GM03348 (cell line): ENCODE results near the gene ZGPAT.

ENCODE experiments used
- DNase-seq: peaks from one replicate; pipeline ENCODE4 v3.0.0; 2012; ENCODE audit warnings: low spot score

ZGPAT gene

DNA sequence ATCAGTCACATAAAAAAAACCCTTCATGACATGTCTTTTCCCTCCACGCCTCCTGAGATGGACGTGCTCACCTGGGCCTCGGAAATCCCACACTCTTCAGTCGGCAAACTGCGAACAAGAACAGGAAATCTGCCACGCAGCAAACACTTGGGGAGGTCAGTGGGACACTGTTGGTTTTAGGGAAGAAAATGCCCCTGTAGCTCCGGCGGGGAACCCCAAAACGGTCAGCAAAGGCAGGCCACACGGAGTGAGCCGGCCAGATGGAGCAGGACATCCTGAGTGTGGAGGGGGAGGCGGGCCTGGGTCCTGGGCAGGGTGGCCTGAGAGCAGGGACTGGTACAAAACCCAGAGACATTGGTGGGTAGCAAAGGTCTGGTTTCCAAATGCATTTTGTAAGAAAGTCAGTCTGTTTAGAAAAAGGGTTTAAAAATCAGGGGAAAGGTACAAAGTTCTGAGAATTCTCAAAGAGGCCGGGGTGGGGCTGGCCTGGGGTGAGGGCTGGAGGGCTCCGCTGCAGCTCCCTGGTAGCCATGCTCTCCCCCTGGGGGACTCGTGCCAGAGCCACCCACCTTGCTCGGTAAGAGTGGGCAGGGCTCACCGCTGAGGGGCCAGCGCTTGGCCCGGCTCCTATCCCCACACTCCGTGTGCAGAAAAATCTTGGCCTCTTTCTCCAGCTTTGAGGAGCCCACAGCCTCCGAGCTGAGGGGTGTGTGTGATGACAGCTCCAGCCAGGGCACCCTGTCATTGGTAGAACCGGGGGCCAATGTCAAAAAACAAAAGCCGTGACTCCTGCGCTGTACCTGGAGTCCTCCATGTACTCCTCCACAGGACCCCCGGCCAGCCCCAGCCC, 37.0 kb downstream of the ZGPAT start:
- DNase-seq = peak; percentile 5

DNA sequence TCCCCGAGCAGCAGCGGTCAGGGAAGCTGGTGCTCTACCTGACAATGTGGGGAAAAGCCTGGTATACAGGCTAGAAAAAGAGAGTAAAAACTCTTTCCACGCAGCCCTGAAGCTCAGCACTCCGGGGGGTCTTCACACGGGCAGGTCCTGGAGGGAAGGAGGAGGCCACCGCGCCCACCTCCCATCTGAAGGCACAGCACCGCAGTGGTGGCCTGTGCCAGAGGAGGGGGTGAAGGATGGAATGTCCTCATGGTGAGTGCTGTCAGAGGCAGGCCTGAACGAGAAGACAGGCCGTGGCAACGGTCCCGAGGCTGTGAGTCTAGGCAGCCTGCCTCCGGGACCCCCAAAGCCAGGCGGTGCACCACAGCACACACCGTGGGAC, 37.6 kb downstream of the ZGPAT start:
- no peak for DNase-seq

DNA sequence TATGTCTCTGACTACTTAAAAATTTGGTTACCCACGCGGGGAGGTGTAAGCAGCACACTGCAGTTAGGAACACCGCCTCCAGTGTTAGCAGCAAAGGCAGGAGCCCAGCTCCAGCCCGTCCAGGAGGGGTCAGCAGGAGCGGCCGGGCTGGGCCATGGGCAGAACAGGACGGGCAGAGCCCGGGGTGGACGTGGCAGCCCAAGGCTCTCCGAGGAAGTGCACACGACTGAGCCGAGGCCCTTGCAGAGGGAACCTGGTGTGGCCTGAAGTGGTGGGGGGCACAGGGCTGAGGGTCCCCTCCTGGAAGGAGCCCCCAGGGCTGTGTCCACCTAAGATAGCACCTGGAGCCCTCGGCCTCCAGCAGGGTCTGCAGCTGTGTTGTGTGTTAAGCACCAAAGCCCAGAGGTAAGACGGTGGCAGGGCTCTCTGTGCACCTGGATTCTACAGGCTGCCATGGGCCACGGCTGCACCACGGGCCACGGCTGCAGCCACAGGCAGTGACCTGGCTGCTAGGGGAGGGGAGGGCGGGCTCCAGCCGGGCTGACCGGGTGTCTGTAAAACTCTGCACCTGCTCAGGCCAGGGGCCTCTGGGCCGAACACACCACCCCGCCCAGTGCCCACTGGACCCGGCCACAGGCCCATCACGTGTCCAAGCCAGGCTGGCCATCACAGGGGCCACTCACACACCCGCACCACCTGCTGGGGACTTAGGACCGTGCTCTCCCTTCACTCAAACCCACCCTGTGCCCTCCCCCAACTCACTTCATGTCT, 38.3 kb downstream of the ZGPAT start:
- DNase-seq = no peak

DNA sequence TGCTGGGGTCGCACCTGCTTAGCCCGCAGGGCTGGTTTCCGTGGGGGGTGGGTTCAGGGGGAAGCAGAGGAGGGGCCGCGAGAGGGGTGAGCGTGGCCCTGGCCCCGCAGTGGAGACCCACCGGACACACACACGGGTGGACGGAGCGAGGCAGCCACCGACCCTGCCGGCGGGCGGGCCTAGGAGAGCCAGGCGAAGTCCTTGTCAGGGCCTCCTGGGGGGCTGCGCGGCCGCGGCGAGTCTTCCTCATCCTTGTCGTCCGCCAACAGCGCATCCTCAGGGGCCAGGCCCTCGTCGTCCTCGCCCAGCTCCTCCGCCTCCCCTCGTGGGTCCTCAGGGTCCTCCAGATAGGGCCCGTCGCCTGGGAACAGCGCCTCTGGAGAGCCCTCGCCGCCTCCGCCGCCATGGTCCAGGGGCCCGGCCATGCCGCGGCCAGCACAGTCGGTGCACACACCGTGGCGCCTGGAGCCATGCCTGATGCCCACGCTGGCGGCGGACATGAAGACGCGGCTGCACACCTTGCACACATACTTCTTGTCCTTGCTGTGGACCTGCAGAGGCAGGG, 39.0 kb downstream of the ZGPAT start:
- DNase-seq = no peak

DNA sequence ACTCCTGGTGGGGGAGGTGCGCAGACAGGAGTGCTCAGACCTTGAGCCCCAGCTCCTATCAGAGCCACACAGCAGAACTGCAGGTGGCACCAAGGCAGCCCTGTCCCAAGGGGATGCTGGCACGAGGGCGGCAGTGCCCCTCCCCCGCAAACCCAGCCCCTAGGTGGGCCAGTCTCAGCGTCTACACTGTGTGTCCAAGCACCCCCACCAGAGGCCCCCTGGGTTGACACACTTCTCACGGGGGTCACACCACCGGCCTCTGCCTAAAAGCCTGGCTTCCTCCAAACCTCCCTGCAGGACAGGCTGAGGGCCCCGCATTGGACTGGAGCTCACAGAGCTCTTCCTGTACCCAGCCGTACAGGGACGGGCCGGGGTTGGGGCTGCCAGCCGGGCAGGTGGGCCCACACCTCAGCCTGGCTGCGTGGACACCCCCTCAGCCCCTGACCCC, 39.8 kb downstream of the ZGPAT start:
- no peak for DNase-seq

DNA sequence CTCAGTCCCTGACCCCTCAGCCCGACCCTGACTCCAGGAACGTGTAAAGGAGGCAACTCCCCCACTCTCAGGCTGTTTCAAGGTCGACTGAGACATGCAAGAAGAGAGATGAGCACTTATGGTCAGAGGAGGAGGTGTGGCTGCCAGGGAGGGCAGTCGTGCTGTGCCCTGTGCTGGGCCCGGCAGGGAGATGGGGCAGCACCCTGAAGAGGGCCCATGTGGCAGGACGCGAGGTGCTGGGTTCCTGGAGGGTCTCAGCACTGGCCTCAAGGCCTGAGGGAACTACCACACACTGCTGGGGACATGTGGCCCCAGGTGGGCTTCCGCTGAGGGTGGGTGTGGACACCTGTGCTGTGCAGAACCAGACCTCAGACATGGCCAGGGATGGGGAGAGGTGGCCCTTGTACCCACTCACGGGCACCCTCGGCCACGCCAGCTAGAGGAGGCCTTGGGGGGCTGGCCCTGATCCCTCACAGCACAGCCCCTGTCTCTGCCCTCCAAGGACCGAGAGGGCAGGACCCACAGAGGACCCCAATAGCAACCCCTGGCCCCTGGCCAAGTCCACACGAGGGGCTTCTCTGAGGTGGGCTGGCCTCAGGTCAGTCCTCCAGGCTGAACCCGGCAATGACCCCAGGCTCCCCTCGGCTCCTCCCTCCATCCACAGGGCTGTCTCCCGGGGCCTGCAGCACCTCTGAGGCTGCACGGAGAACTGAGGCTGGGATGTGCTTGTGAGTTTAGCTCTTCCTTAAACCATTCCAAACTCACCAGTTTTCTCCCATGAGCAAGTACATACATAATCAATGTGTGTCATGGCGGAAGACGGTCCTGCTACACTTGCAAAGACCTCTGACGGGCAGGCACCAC, 40.5 kb downstream of the ZGPAT start:
- DNase-seq = no peak

DNA sequence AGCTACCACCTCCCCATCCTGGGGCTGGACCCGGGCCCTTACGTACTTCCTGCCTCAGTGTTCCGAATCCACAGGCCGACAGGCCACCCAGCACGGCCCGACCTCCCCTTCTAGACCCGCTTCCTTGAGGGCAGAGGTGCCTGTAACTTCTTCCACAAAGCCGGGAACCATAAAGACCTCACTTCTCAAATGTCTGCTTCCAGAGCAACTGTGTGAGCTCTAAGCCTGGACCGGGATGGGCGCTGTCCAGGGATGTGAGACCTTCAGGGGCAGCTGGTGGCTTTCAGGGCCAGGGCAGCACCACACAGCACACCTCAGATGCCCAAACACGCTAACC, 41.1 kb downstream of the ZGPAT start:
- no peak for DNase-seq

DNA sequence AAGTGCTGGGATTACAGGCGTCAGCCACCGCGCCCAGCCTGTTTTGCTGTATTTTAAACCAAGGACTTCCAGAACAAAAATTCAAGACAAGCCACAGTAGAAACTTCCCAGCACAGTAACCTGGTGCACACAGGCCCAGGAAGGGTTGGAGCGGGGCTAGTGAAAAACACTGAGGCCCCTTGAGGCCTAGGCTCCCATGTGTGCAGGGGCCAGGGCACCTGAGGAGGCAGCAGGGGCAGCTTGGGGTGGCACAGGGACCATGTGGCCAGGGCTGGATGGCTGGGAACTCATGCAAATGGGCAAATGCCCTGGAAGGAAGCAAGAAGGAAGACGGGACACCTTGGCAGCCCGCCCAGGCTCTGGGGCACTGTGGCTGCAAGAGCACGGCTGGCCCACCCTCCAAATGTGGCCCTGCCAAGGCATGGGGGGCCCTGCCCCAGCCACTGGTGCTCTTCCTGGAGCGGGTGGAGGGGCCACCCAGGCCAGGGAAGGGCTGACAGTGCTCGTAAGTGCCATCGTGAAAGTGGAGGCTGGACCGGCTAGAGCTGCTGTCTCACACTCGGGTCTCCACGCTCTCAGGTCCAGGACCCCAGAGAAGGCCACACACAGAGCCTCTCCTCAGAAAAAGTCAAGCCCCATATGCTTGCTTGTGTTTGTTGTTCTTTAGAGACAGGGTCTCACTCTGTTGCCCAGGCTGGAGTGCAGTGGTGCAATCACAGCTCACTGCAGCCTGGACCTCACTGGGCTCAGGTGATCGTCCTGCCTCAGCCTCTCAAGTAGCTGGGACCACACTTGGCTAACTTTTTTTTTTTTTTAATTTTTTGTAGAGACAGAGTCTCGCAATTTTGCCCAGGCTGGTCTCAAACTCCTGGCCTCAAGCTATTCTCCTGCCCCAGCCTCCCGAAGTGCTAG, 42.0 kb downstream of the ZGPAT start:
- DNase-seq = no peak

DNA sequence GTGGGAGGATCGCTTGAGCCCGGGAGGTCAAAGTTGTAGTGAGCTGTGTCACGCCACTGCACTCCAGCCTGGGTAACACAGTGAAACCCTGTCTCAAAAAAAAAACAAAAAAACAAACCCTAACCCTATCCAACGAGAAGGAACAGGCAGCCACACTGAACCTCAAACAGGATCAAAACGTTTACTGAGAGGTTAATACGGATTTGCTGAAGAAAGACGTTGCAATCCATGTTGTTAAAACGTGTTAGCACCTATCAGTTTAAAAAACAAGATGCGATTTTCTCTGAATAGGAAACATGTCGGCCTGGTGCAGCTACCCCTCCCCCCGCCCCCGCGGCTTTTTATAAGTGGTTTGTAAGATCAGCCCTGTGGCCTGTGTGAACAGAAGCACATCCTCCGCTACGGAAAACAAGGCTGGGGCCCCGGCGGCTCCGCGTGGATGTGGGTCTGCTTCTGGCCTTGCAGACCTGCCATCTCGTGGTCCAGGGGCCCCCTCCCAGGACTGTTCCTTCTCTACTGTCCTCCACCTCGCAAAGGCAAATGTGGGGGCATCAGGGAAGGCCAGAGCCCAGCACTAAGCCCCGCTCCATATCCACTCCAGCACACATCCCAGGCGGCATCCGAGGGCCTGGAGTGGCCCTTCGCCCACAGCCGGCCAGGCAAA, 43.1 kb downstream of the ZGPAT start:
- DNase-seq = no peak

DNA sequence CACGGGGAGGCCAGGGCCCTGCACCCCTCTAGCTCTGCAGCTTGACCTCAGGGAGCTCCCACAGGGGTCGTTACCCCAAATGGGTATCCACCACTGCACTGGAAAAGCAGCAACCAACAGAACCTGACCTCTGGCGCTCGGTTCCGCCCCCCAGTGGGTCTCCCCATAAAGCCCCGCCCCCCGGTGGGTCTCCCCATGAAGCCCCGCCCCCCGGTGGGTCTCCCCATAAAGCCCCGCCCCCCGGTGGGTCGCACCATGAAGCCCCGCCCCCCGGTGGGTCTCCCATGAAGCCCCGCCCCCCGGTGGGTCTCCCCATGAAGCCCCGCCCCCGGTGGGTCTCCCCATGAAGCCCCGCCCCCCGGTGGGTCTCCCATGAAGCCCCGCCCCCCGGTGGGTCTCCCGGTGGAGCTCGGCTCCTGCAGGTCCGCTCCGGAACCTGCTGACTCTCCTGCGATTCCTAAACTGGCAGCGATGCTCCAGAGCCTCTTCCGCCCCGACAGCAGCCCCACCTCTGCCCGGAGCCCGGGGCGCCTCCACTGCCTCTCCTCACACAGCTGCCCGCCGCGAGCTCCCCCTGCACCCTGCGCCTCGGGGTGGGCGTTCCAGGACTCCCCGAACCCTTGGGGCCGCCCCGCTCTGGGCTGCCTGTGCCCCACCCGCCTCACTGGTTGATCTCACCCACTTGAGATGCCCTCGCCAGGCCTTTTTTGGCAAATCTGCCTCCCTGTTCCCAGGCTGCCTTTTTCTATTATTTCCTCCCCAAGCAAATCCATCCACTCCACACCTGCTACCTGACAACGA, 43.8 kb downstream of the ZGPAT start:
- DNase-seq = no peak

DNA sequence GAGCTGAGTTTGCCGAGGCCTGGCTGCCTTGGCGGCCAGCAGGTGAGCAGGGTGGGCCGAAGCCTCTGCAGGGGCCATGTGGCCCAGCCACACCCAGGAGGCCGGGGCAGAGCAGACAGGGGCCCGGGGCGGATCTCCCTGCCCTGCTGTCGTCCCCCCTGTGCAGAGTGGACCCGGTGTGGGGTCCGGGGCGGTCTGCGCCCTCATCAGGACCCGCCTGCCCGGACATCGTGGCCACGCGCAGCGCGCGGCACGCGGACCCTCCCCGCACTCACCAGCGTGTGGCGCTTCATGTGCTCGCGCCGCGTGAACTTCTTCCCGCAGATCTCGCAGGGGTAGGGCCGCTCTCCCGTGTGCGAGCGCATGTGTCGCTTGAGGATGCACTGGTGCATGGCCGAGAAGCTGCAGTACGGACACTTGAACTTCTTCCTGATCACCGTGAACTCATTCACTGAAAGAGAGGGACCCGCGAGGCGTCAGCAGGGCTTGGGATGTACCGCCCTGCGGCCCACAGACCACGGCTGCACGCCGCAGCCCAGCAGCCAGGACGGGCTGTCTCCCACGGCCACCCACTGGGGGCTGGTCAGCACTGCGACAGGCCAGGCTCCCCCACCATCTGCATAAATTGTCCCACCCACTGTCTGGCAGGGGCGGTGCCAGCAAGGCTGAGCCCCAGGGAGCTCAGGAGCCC, 44.7 kb downstream of the ZGPAT start:
- DNase-seq = no peak

DNA sequence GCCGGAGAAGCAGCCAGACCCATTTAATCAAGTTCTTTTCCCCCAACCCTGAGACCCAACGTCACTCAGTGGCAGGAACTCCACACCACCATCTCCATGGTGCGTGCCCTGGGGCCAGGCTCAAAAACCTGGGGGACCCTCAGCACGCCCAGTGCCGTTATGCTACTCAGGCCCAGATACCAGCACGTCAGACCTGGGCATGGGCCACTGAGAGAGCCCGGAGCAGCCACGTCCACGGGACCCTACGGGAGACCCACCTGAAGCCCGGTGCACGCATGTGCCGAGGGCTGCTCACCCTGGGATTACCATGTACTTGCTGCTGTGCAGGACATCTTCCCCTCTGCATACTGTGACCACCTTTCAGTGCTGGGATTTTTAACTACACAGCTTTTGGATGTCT, 45.5 kb downstream of the ZGPAT start:
- no peak for DNase-seq

DNA sequence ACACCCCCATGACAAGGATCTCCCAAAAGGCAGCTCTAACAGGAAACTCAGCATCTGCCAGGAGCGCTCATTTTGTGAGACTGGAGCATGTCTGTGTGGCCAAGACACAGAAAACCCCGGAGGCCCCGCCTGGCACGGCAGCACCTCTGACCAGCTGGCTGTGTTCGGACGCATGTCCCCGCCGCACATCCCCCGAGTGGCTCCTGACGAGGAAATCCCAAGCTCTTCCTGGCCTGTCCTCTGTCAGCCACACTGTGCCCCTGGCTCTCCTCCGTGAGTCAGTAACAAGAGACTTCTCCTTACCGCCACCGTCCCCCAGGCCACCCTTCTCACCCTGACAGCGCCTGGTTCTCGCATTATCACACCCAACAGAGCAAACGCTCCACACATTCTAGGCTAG, 46.2 kb downstream of the ZGPAT start:
- DNase-seq = no peak

DNA sequence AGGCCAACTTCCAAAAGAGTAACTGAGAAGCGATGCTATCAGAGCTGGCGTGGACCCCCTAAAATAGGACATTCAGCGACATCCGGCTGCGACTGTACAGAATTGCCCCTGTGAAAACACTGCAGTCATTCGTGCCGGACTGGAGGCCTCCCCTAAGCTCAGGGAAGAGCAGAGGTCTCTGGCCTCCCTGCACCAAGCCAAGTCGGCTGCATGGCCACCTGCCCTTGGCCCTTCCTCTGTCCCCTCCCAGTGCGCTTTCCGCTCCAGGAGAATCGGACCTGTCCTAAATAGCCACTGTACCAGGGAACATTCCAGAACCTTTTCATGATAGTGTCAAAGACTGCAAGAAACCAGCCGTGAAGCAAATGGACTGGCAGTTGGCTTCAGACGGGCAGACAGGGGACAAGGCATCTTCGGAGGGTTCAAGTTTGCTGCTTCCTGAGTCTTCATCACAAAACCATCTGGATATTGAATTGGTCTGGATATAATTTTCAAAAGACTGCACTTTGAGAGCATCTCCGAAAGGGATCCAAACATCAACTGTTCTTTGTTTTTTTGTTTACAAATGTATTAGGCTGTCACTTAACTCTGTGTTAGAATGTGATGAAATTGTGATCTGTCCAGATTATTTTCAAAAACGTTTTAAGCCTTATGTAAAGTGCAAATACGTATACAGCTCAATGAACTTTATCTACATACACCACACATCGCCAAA, 48.3 kb downstream of the ZGPAT start:
- no peak for DNase-seq

DNA sequence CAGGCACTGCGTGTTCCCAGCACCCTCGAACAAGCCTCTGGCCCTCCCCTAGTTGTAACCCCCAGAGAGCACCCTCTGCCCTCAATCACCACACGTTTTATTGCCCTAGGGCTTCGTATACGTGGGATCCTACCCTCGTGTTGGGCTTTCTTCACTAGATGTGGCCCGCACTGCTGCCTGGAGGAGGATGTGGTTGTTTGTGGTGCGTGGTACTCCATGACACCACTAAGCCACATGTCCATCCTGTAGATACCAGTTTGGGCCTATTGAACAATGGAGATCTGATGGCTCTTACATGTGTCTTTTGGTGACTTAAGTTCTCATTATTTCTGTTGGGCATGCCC, 48.8 kb downstream of the ZGPAT start:
- no peak for DNase-seq

DNA sequence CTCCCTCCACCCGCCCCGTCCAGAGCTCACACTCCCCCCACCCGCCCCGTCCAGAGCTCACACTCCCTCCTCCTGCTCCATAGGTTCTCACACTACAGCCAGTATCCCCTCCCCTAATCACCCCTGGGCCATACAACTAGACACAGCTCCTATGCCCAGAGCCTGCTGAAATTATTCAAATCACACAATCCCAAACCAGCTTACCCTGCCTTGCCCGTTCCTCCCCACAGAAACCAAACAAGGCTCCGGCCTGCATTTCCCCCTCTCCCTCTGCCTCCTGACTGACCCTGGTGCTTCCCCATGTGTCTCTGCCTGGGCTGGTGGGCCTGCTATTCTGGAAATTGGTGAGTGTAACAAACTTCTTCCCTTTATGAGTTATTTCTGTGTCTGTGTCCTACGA, 50.3 kb downstream of the ZGPAT start:
- DNase-seq = no peak

DNA sequence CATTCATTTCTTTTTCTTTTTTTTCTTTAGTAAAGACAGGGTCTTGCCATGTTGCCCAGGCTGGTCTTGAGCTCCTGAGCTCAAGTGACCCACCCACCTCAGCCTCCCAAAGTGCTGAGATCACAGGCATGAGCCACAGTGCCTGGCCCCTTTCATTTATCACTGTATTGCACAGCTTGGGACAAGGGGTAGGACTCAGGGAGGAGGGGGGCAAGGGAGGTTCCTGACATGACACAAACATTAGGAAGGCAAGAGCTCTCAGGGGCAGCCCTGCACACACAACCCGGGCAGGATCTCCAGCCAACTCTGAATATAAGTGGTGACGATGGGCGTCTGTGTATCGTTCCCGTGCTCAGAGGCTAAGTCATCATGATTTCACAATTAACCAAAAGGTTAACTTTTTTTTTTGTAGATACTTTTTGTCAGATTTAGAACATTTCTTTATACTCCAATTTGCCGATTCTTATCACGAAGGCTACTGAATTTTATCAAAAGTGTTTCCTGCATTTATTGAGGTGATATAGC, 51.6 kb downstream of the ZGPAT start:
- no peak for DNase-seq

DNA sequence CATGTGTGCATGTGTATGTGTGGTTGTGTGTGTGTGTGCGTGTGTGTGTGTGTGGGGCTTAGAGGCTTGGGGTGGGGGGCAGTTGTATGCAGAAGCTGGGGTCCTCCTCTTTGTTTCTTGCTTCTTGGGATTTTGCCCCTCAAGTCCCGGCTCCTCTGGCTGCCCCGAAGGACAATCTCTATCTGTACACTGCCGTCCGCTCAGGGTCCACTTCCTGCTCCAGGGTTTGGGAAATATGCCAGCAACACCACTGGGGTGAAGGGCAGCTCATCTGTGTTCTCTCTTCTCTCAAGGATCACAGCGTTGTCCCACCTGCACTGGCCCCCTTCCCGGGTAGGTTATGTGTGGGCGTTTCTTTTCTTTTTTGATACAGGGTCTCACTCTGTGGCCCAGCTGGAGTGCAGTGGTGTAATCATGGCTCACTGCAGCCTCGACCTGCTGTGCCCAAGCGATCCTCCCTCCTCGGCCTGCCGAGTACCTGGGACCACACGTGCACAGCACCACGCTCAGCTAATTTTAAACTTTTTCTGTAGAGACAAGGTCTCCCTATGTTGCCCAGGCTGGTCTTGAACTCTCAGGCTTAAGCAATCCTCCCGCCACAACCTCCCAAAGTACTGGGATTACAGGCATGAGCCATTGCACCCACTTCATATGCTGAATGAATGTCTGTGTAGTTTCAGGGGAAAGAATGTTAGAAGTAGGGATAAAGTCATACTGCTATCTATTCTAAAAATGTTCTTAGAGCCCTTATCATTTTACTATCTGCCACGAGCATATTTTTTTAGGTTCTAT, 57.4 kb downstream of the ZGPAT start:
- DNase-seq = no peak
